Activated effector memory CD4-positive, alpha-beta T cell treated with anti-CD3 and anti-CD28 coated beads, Interleukin-2, amount 50 U/mL, for 16 hours (primary cell): Measurements from ENCODE around the gene MAZ.
A peak's percentile ranks its signal among the peaks of the same experiment; 100 is the strongest.

Experiments
- DNase-seq: peaks from one replicate; pipeline ENCODE4 v3.0.0-alpha.2; 2020

Gene MAZ

DNA sequence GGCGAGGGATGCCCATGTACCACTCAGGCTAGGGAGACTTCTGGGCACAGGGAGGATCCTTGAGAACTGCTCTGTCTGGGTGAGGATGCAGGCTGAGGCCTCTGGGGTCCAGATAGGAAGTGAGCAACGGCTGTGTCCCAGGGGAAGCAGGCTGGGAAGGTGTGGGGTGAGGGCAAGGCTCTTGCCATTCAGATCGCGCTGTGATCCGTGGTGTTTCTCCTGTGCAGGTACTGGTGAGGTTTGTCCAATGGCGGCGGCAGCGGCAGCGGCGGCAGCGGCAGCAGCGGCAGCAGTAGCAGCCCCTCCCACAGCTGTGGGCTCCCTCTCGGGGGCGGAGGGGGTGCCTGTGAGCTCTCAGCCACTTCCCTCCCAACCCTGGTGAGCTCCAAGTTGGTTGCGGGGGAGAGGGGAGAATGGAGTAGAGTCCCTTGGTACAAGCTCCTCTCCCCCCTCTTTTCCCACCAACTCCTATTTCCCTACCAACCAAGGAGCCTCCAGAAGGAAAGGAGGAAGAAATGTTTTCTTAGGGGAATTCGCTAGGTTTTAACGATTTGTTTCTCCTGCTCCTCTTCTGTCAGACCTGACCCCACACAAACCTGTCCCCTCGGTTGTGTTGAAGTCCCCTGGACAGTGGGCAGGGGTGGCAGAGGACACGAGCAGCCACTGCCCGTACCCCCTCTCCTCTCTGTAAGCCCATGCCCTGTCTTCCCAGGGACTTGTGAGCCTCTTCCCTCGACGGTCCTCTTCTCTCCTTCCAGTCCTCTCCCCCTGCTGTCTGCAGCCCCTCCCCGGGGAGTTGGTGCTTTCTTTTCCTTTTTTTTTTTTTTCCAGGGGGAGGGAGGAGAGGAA, 3.7 kb downstream of the MAZ start:
- DNase-seq, result peak; percentile 79

DNA sequence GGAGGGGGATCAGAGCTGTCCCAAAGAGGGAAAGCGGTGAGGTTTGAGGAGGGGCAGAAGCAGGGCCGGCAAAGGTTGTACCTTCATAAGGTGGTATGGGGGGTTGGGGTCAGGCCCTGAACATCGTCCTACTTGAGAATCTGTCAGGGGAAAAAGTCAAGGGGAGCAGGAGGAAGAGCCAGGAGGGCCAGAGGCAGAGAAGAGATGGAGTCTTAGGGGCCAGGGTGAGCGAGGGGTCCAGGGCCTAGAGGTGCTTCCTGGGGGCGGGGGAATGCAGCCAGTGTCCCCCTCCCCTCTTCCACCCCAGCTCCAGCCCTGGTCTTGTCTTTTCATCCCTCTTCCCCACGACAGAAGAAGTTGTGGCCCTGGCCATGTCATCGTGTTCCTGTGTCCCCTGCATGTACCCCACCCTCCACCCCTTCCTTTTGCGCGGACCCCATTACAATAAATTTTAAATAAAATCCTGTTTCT, 4.4 kb downstream of the MAZ start:
- no peak for DNase-seq

DNA sequence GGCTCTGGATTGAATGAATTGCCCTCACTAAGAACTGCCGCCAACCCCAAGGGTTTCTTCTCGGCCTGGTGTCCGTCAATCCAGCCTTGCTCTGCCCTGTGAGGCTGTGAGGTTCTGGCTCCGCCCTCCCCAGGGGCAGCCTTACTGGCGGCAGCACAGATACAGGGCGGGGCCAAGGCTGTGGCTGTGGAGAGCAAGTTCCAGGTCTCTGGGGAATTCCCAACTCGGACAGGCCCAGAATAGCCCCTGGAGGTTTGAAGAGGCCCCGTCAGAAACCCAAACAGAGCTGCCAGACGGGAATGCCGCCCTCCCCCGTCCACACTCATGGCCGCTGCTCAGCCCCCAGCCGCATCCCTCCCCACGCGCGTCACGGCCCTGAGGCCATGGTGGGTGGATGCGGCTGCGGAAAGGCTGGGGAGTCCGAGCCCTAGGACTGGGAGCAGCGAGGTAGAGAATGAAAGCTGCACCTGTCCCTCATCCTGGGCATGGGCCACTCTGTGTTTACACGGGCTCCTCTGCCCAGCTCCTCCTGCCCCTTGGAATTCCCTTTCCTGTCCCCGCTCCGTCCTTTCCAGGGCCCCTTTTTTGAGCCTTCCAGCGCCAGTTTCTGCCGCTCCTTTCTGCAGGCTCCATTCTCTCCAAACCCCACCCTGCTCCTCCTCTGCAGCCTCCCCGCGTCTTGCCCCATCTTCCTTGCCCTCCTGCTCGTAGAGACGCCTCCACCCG, 5.0 kb downstream of the MAZ start:
- peak; percentile 90 for DNase-seq

DNA sequence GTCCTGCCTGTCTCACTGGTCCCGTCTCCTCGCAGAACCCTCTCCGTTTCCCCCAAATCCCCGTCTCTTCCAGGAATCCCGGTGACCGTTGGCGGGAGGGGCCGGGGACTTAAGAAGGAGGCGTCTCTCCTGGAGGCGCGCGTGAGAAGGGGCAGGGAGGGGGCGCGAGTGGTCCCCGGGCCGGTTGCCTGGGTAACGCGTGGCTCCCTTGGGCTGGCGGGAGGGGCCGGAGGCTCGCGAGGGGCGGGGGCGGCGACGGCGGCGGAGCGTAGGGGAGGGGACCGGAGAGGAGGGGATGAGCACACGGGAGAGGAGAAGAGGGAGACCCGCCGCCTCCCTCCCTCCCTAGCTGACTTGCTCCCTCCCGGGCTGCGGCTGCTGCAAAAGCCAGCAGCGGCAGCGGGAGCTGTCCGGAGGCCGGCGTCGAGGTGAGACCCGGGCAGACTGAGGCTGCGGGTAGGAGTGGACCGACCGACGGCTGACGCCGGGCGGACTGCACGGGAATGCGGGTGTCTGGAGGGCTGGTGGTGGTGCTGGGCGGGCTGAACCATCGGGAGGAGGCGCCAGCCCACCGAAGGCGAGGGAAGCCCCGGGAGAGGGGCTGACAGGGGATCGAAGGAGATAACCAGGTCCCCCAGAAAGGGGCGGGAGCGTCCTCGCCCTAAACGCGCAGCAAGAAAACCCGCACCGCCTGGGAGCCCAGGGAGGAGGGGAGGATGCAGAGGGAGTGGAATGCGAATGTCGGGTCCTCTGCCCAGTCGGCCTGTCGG, 5.8 kb downstream of the MAZ start, which contains the start of gene PRRT2:
Gene PRRT2, plus strand, starts transcription at position 298 of the 770 bp plus-strand sequence. CDS start 862 bp downstream, outside the sequence.
- peak; percentile 83 for DNase-seq

DNA sequence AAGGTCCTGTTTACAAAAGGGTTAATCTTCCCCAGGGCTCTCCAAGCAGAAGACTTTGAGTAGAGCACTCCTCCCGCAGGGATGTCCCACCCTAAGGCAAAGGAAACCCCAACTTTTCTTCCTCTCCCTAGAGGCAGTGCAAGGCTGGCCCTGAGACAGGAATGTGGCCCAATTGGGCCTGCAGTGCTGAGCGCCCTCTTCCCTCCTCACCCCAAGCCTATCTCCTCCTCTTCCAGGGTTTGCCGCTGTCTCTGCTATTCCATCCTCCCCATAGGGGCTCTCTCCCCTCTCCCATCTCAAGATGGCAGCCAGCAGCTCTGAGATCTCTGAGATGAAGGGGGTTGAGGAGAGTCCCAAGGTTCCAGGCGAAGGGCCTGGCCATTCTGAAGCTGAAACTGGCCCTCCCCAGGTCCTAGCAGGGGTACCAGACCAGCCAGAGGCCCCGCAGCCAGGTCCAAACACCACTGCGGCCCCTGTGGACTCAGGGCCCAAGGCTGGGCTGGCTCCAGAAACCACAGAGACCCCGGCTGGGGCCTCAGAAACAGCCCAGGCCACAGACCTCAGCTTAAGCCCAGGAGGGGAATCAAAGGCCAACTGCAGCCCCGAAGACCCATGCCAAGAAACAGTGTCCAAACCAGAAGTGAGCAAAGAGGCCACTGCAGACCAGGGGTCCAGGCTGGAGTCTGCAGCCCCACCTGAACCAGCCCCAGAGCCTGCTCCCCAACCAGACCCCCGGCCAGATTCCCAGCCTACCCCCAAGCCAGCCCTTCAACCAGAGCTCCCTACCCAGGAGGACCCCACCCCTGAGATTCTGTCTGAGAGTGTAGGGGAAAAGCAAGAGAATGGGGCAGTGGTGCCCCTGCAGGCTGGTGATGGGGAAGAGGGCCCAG, 6.7 kb downstream of the MAZ start:
- DNase-seq, result no peak

DNA sequence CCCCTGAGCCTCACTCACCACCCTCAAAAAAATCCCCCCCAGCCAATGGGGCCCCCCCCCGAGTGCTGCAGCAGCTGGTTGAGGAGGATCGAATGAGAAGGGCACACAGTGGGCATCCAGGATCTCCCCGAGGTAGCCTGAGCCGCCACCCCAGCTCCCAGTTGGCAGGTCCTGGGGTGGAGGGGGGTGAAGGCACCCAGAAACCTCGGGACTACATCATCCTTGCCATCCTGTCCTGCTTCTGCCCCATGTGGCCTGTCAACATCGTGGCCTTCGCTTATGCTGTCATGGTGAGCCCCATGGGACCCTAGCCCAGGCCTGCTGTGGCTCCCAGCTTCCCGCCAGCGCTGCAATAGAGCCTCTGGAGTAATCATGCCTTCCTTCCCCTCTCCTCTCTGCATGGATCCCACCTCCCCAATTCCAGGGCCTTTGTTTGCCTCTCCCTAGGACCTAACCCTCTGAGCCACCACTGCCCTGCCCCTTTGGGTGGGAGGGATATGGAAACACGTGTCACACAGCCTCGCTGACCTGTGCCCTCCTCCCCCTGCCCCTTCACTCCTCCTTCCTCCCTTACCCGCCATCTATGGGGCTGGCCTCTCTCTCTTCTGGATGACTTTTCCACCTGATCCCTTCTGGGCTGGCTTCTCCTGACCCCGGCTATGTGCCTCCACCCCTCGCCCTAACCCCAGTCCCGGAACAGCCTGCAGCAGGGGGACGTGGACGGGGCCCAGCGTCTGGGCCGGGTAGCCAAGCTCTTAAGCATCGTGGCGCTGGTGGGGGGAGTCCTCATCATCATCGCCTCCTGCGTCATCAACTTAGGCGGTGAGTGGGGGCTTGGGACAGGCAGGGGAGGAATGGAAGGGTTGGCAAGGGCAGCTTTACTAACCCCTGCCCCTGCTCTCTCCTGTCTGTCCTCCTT, 7.6 kb downstream of the MAZ start:
- no peak for DNase-seq

DNA sequence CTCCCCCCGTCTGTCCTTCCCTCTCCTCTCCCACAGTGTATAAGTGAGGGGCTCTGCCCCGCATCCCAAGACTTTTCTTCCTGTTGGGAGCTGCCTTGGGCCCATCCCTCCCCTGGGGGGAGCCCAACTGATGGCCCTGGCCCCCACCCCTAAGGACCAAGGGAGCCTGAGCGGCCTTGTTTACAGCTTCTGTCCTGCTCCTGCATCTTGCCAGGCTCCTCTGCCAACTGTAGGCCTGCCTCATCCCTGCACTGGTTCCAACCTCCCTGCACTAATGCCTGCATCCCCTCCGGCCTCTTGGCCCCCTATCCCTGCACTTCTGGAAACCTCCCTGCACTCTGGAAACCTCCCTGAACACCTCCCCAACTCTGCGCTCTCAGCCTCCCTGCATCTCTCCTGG, 8.3 kb downstream of the MAZ start:
- DNase-seq, result no peak

DNA sequence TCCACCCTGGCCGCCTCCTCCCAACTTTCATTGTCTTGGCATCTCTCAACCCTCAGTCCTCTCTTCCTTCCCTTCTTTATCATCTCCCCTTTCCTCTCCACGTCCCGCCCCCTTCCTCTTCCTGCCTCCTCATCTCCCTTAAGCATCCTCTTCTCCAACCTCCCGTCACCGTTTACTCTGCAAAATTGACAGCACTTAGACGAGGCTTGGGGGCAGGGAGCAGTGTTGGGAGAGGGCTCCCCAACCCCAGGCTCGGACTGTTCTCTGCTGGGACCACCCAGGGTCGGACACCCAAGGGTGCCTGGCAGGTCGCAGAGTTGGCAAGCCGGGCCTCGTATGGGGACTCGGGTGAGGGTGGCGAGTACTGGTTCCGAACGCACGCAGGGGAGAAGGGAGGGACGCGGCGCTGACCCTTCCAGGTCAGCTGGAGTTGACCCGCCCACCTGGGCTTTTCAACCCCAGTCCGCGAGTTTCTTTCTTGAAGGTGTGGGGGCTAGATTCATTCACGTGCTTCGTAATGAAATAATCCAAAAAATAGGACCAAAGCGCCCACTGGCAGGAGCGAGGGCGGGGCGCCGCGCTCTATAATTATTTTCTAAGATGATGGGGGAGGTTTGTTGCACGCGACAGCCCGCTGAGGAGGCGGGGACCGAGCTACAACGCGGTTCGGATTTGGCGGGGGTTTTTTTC, 8.8 kb downstream of the MAZ start:
- peak; percentile 85 for DNase-seq

DNA sequence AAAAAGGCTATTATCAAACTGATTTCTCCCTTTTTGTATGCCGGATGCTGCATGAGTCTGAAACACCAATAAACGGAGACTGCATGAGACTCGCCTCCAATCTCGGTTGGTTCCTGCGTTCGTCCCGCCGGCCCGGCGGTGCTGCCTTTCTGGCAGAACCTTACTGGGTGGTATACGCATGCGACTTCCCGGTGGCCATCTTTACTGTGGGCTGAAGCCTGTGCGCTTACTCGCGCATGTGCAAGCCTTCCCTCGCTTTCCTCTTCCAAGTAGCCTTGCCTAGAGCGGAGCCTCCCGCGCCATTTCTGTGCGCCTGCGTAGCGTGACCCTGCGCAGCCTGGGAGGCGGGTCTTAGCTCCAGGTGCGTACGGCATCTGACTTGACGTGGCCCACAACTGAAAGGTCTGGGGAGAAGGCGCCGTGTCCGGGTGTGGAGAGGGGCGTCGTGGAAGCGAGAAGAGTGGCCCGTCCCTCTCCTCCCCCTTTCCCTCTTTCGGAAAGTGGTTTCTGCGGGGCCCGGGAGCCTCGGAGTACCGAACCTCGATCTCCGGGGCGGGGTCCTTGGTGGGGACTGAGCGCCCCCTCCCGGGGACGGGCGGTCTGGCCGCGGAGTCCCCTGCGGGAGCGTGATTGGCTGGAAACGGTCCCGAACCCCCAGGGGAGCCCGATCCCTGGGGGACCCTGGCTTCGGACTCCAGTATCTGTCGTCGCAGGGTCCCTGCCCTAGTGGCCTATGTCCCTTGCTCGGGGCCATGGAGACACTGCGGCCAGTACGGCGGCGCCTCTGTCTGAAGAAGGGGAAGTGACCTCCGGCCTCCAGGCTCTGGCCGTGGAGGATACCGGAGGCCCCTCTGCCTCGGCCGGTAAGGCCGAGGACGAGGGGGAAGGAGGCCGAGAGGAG, 9.7 kb downstream of the MAZ start, which contains the start of gene PAGR1:
Gene PAGR1, plus strand, starts transcription at position 360 of the 901 bp plus-strand sequence. Its CDS starts 374 bp downstream, at position 734.
- DNase-seq, result peak; percentile 99

DNA sequence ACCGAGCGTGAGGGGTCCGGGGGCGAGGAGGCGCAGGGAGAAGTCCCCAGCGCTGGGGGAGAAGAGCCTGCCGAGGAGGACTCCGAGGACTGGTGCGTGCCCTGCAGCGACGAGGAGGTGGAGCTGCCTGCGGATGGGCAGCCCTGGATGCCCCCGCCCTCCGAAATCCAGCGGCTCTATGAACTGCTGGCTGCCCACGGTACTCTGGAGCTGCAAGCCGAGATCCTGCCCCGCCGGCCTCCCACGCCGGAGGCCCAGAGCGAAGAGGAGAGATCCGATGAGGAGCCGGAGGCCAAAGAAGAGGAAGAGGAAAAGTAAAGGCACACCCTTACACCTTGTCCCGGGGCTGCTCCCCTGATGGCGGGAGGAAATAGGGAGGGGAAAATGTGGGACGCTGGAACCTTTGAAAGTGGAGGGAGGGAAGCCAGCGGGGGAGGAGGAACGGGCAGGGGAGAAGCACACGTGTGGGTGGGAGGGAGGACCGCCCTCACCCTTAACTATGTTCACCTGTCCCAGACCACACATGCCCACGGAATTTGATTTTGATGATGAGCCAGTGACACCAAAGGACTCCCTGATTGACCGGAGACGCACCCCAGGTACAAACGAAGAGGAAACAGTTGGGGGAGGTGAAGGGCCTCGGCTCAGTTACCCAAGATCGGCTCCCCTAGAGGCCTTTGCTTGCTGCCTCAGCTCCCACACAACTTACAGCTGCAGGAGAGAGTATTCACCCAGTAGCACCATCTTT, 10.5 kb downstream of the MAZ start:
- peak; percentile 84 for DNase-seq

DNA sequence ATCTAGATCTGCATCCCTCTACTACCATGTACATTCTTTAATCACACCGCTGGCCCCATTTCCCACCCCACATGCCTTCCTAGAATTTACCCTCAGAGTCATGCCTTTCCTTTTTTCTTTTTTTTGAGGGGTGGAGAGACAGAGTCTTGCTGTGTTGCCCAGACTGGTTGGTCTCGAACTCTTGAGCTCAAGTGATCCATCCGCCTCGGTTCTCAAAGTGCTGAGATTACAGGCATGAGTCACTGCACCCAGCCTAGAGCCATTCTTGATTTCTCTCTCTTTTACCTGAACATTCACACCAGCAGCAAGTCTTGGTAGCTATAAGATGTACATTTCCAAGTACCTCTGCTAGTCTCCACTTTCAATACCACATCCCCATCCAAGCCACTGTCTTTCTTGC, 11.8 kb downstream of the MAZ start:
- no peak for DNase-seq

DNA sequence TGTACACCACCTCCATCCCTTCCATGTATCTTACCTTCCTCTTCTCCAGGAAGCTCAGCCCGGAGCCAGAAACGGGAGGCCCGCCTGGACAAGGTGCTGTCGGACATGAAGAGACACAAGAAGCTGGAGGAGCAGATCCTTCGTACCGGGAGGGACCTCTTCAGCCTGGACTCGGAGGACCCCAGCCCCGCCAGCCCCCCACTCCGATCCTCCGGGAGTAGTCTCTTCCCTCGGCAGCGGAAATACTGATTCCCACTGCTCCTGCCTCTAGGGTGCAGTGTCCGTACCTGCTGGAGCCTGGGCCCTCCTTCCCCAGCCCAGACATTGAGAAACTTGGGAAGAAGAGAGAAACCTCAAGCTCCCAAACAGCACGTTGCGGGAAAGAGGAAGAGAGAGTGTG, 13.2 kb downstream of the MAZ start:
- DNase-seq, result no peak

DNA sequence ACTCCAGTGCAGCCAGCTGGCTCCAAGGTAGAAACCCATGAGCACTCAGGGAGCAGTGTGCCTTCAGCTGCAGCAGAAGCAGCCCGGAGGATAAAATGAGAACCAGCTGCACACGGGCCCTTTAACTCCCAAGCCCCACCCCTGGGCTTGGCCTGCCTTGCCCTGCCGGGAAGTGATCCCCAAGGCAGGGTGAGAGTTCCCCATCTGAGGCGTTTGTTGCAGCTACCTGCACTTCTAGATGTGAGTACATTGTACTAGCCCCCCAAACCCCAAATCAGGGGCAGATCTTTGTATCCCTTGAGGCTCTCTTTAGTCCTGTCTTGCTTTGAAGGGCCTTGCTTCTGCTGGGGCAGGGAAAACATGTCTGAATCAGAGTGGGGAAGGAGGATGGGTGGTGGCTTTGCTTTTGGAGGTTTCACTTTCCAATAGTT, 14.0 kb downstream of the MAZ start, which contains the start of gene MVP:
Gene MVP, plus strand, starts transcription at position 192 of the 431 bp plus-strand sequence. CDS start 10,088 bp downstream, outside the sequence.
- peak; percentile 84 for DNase-seq

DNA sequence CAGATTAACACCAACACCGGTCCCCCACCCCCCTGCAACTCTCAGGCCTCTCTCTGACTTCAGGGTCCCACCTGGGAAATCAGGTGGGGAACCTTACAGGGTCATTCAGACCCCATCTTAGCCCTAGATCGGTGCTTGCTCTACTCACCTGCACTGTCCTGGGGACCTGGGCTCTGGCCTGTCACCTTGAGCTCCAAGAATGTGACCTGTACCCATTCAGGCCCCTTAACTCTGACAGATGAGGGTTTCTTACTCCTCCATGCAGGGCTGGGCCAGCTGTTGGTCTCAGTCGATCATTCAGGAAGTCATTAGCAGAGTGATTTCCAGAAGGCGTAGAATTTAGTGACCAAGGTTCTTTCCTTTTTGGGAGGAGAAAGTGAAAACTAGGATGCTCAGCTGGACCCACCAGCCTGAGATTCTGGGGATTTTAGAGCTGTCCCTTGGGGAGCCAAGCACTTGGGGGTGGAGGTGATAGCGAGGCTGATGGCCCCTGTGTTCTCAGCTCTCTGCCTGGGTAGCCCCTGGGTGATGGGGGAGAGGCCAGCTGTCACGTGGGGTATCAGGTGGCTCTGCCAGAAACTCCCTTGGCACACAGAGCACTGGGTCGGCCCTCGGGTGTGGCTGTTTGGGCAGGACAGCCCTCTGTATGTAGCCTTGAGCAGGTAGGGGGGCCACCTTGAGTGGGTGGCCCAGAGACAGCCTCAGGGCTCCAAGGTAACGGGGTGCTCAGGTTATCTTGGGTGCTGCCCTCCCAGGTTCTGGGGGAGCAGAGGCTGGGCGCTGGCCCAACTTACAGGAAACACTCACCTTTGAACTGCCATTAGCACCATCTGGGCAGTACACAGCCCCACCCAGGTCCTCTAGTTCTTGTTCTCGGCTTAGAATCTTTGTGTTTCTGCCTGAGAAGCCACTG, 14.7 kb downstream of the MAZ start:
- peak; percentile 85 for DNase-seq

DNA sequence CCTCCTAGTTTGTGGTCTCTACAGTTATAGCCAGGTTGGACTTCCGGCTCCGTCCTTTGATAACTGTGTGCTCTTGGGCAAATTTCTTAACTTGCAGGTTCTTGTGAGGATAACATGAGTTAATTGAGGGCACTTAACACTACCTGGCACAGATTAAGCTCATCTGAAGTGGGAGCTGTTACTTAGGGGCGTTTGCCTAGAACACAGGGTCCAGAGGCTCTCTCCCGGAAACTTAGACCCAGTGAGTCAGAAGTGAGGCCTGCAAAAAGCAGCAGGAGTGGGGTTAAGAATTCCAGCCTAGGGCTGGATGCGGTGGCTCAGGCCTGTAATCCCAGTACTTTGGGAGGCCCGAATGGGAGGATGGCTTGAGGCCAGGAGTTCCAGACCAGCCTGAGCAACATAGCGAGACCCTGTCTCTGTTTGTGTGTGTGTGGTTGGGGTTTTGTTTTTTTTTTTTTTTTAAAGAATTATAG, 15.3 kb downstream of the MAZ start:
- no peak for DNase-seq

DNA sequence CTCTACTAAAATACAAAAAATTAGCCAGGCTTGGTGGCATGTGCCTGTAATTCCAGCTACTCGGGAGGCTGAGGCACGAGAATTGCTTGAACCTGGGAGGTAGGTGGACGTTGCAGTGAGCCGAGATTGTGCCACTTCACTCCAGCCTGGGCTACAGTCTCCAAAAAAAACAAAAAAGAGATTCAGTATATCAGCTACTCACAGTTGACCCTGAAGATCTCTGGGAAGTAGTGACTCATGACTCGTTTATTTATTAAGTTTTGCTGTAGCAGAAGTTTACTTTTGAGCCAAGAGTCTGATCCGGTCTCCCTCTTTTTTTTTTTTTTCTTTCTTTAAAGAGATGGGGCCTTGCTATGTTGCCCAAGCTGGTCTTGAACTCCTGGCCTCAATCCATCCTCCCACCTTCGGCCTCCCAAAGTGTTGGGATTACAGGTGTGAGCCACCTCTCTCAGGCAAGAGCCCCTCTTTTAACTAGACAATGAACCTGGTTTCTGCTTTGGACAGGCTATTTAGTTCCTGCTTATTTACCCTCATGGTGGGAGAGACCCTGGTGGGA, 18.3 kb downstream of the MAZ start:
- DNase-seq, result no peak
